HG03354 (cell line): ENCODE data around the gene RPTOR.

Source experiments
- ATAC-seq: cut with Tn5 transposase; IDR thresholded peaks from one replicate; pipeline ENCODE4 v1.9.1; 2021; ENCODE audit warnings: mild to moderate bottlenecking; ENCODE audit not compliant: unreplicated experiment, poor library complexity, severe bottlenecking

Gene RPTOR

GRCh38 chr17:80827646-80828643 lies 283.3 kb downstream of the RPTOR start:
- ATAC-seq, result no peak

GRCh38 chr17:80829166-80829813 lies 284.7 kb downstream of the RPTOR start:
- ATAC-seq, result no peak

GRCh38 chr17:80830020-80830780 lies 285.6 kb downstream of the RPTOR start:
- no peak for ATAC-seq

- no peak for ATAC-seq
These were observed 286.9 kb downstream of the RPTOR start for GRCh38 chr17:80831491-80831890.

GRCh38 chr17:80832266-80832676 lies 287.6 kb downstream of the RPTOR start:
- no peak for ATAC-seq

GRCh38 chr17:80832888-80833583 lies 288.4 kb downstream of the RPTOR start:
- ATAC-seq, result peak; percentile 82

GRCh38 chr17:80833952-80834892 lies 289.6 kb downstream of the RPTOR start:
- ATAC-seq, result no peak

- no peak for ATAC-seq
These were observed 290.2 kb downstream of the RPTOR start for GRCh38 chr17:80834893-80835275.

GRCh38 chr17:80835816-80836657 lies 291.4 kb downstream of the RPTOR start:
- ATAC-seq, result no peak

- ATAC-seq, result no peak
These were observed 292.0 kb downstream of the RPTOR start for GRCh38 chr17:80836658-80836965.

GRCh38 chr17:80836971-80837481 lies 292.4 kb downstream of the RPTOR start:
- ATAC-seq, result no peak

- ATAC-seq, result no peak
These were observed 293.1 kb downstream of the RPTOR start for GRCh38 chr17:80837711-80838110.

- ATAC-seq, result no peak
These were observed 293.8 kb downstream of the RPTOR start for GRCh38 chr17:80838311-80839025.

- no peak for ATAC-seq
These were observed 294.3 kb downstream of the RPTOR start for GRCh38 chr17:80839026-80839345.

- ATAC-seq, result no peak
These were observed 294.9 kb downstream of the RPTOR start for GRCh38 chr17:80839511-80839941.

- ATAC-seq, result no peak
These were observed 295.3 kb downstream of the RPTOR start for GRCh38 chr17:80839970-80840369.

GRCh38 chr17:80842456-80843013 lies 297.9 kb downstream of the RPTOR start:
- ATAC-seq, result no peak
